GM18858 (cell line): ENCODE data around the gene SNX19.

Experiments used
- ATAC-seq: cut with Tn5 transposase; IDR thresholded peaks from one replicate; pipeline ENCODE4 v1.9.1; 2021; ENCODE audit not compliant: unreplicated experiment

The SNX19 gene

GRCh38 chr11:130848361-130849214 lies 67.7 kb downstream of the SNX19 start:
- no peak for ATAC-seq

- no peak for ATAC-seq
Measured at GRCh38 chr11:130847517-130847916, 68.8 kb downstream of the SNX19 start.

GRCh38 chr11:130846606-130847005 lies 69.7 kb downstream of the SNX19 start:
- ATAC-seq, result no peak

- no peak for ATAC-seq
Measured at GRCh38 chr11:130842001-130842400, 74.3 kb downstream of the SNX19 start.

GRCh38 chr11:130840679-130841078 lies 75.6 kb downstream of the SNX19 start:
- ATAC-seq, result no peak

GRCh38 chr11:130839981-130840666 lies 76.2 kb downstream of the SNX19 start:
- no peak for ATAC-seq

- ATAC-seq, result no peak
Measured at GRCh38 chr11:130837194-130837593, 79.1 kb downstream of the SNX19 start.

GRCh38 chr11:130834886-130835285 lies 81.4 kb downstream of the SNX19 start:
- ATAC-seq, result no peak

GRCh38 chr11:130832566-130833425 lies 83.5 kb downstream of the SNX19 start:
- no peak for ATAC-seq

GRCh38 chr11:130831976-130832375 lies 84.3 kb downstream of the SNX19 start:
- ATAC-seq, result no peak

- no peak for ATAC-seq
Measured at GRCh38 chr11:130831506-130831905, 84.8 kb downstream of the SNX19 start.

GRCh38 chr11:130830566-130830965 lies 85.7 kb downstream of the SNX19 start:
- ATAC-seq, result no peak

GRCh38 chr11:130829920-130830511 lies 86.3 kb downstream of the SNX19 start:
- no peak for ATAC-seq

- ATAC-seq, result no peak
Measured at GRCh38 chr11:130828741-130829140, 87.5 kb downstream of the SNX19 start.

- no peak for ATAC-seq
Measured at GRCh38 chr11:130827451-130828377, 88.6 kb downstream of the SNX19 start.

GRCh38 chr11:130826572-130826971 lies 89.7 kb downstream of the SNX19 start:
- ATAC-seq, result no peak

- no peak for ATAC-seq
Measured at GRCh38 chr11:130825983-130826382, 90.3 kb downstream of the SNX19 start.

GRCh38 chr11:130825561-130825960 lies 90.7 kb downstream of the SNX19 start:
- no peak for ATAC-seq
